ENCODE measurements around the gene SATB2.

GRCh38 chr2:199257261-199258224 lies 200.2 kb downstream of the SATB2 start:
- no peak for TF ChIP-seq CTCF (IDR thresholded peaks at IDR 0.05)
- no peak for TF ChIP-seq POLR2A (IDR thresholded peaks at IDR 0.05)

All from stomach (tissue), 4 donors.